Testis (tissue), 3 donors: ENCODE data around the gene ABCA5. TPM values are rescaled to one million over a fixed set of nuclear protein-coding genes. Genes with fewer than 3 reads are reported as not detected.

Experiments used
- DNase-seq: peaks from one replicate; pipeline ENCODE4 v3.0.0-alpha.2; 2019
- H3K27ac ChIP-seq, 2 donors: fragments of 200-600 bp; sonication (generic); one replicate each; pipeline ENCODE4 v1.5.1; 2019
- H3K27me3 ChIP-seq: fragments of 200-600 bp; sonication (generic); one replicate; pipeline ENCODE4 v1.5.1; 2019
- H3K36me3 ChIP-seq: fragments of 200-600 bp; sonication (generic); one replicate; pipeline ENCODE4 v1.5.1; 2017; ENCODE audit warnings: low read depth; ENCODE audit errors: missing control alignments
- H3K4me1 ChIP-seq: fragments of 200-600 bp; sonication (generic); one replicate; pipeline ENCODE4 v1.5.1; 2019
- H3K4me3 ChIP-seq, 2 donors: fragments of 200-600 bp; sonication (generic); one replicate each; pipeline ENCODE4 v1.5.1; 2017 to 2019
- H3K9me3 ChIP-seq: fragments of 200-600 bp; sonication (generic); one replicate; pipeline ENCODE4 v1.5.1; 2017
- CTCF ChIP-seq, 3 experiments: fragments of 450-650 bp in 2 of 3; fragments of 200-600 bp in 1 of 3; sonication (generic) in 1 of 3; IDR thresholded peaks; one replicate each; pipeline ENCODE4 v1.5.1; 2016 to 2019; ENCODE audit warnings: antibody characterized with exemption in 3 of 3, mild to moderate bottlenecking in 2 of 3, moderate library complexity in 1 of 3
- POLR2A ChIP-seq: fragments of 450-650 bp; IDR thresholded peaks from one replicate; pipeline ENCODE4 v1.6.1; 2017; ENCODE audit warnings: antibody characterized with exemption, mild to moderate bottlenecking, moderate library complexity
- WGBS, 2 donors: methylation state at CpG; one replicate each; pipeline ENCODE4 v1.1.5; 2018; 5-methylcytosine and 5-hydroxymethylcytosine counted together
- intact Hi-C: fragments of 100-400 bp; cut with DNase I; formaldehyde crosslinking; loops from one replicate; pipeline ENCODE4 v1.15.1; 2023; ENCODE audit warnings: low total_unique reads
- polyA plus RNA-seq: library from polyadenylated mRNA; stranded (reverse); fragments of 350-450 nt; fragmentation: Illumina TruSeq; extraction: RNeasy Lipid Tissue Mini Kit (QIAGEN cat#74804); gene quantifications from one replicate; pipeline ENCODE4 v1.2.3, GENCODE V29; 2014; ENCODE audit warnings: low read depth, low replicate concordance; ENCODE audit not compliant: insufficient read depth
- total RNA-seq, 2 donors: library from RNA; depleted of rRNA; stranded (reverse); fragments of >200 nt; gene quantifications; one replicate each; pipeline ENCODE4 v1.2.3, GENCODE V29; 2016

Gene ABCA5
- total and polyA plus RNA-seq, 3 donors from 2014 or later: 22.6 to 59.8 (median 50.6) TPM

- intact Hi-C loops: no loop called here
- no peaks in the 10 kb centered on the region for H3K27me3 ChIP-seq
- DNase-seq: no peak
Measured at GRCh38 chr17:69333561-69333960, 6.6 kb upstream of the ABCA5 start.

DNA sequence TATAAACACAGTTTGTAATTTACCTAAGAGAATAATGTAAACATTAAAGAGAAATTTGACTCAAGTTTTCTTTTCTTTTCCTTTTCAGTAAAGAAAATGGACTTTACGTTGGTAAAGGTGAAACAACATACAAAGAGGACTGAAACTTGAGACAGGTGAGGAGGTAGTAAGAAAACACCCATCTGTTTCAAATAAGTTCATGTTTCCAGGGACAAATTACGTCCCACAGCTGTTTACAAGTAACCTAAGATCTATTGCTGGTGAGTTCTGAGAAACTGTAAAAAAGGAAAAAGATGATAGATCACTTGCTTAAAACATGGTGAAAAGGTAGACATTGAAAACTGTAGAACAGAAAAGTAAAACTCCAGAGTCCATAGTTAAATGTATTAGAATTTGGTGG is 4.8 kb upstream of the ABCA5 start:
- intact Hi-C loops: no loop called here

More at GRCh38 chr17:69333561-69333960, 6.6 kb upstream of the ABCA5 start:
- H3K4me3 ChIP-seq: no peak overlapping the region
- no peaks in the 10 kb centered on the region for H3K4me1 ChIP-seq
- no peak for TF ChIP-seq CTCF (IDR thresholded peaks at IDR 0.05)
- H3K27ac ChIP-seq: no peak overlapping the region
- H3K36me3 ChIP-seq: no peaks in the 10 kb centered on the region
- H3K9me3 ChIP-seq: no peaks in the 10 kb centered on the region

DNA sequence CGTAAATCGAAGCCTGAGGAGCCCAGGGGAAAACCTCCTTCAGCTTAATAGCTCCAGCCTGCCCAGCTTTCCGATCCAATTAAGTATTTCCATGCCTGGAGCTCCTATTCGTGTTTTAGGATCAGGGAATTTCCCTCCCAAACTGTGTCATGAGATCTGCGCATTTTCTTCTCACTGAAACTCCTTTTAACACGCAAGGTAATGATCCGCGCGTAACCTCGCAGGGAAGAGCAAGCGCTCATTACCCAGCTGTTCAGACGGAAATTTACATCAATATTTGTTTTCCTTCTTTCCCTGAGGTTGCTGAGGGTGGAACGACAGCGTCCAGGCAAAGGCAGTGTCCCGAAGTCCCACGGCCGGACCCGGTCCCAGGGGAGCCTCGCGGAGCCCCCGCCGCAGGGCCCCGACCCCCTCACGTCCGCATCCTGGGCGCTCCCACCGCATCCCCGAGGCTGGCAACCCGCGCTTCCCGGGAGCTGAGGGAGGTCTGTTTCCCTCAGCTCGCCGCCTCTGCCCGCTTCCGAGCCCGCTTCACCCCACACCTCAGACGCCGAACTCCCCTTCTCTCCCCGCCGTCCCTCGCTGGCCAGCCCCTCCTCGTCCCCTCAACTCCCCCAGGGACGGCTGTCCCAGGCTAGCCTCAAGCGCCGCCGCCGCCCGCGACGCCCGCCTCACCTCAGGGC is 415 bp downstream of the ABCA5 start:
- Histone ChIP-seq H3K36me3 (no peaks in the 10 kb centered on the region), H3K27ac (peak overlapping the region; percentile 92 to 94), H3K9me3 (no peaks in the 10 kb centered on the region), H3K4me1 (peaks cover 7% of the 10 kb centered on the region), H3K27me3 (no peaks in the 10 kb centered on the region), H3K4me3 (peak overlapping the region; percentile 79 to 93)
- intact Hi-C loops: no loop called here
- no peak for DNase-seq
- TF ChIP-seq CTCF (IDR thresholded peaks at IDR 0.05): no peak
- no peak for TF ChIP-seq POLR2A
- WGBS, 2 donors: 0 to 1% methylated on average over 14 to 51 of the region's 51 CpGs

More for the DNA sequence above, 4.8 kb upstream of the ABCA5 start:
- TF ChIP-seq CTCF (IDR thresholded peaks at IDR 0.05) (no peak), POLR2A (no peak)
- no peaks in the 10 kb centered on the region for H3K9me3 ChIP-seq
- H3K4me3 ChIP-seq: no peak overlapping the region
- WGBS, 2 donors: 87 to 91% methylated on average over 2 of the region's 2 CpGs
- H3K27me3 ChIP-seq: no peaks in the 10 kb centered on the region
- DNase-seq: no peak
- no peaks in the 10 kb centered on the region for H3K36me3 ChIP-seq
- H3K4me1 ChIP-seq: no peaks in the 10 kb centered on the region
- no peak overlapping the region for H3K27ac ChIP-seq

DNA sequence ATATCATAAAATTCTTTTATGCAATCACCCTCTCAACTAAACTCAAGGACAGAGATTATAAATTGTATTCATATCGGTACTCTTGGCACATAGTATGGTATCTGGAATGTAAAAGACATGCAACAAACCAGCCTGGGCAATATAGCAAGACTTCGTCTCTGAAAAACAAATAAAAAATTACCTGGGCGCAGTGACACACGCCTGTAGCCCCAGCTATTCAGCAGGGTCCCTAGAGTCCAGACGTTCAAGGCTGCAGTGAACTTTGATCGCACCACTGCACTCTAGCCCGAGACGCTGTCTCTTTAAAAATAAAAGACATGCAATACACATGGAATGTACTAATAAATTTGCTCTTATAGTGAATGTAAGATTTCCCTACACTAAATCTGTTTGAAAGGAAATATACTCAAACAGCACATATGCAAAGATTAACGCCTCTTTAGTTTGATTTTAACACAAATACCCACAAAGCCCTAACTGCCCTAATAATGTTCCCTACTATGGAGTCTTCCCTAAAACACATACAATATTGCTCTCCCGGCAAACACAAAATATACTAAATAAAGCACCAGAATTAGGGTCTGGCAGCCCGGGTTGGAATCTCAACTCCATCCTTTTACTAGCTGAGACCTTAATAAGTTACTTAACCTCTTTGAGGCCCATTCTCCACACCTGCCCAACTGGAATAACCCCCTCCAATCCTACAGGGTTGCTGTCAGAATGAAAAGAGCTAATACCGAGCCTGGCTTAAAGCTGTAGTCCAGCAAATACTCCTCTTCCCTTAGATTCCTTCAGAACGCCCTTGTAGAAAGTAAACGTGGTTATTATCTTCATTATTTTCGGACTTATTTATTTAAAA is 1.2 kb downstream of the ABCA5 start:
- no peaks in the 10 kb centered on the region for H3K9me3 ChIP-seq
- no peaks in the 10 kb centered on the region for H3K27me3 ChIP-seq
- H3K36me3 ChIP-seq: no peaks in the 10 kb centered on the region
- 28 to 33% methylated on average over 15 of the region's 15 CpGs for WGBS, 2 donors
- no peak for DNase-seq
- H3K4me1 ChIP-seq: peaks cover 7% of the 10 kb centered on the region
- intact Hi-C loops: no loop called here
- peak overlapping the region; percentile 92 to 94 for H3K27ac ChIP-seq
- TF ChIP-seq CTCF (IDR thresholded peaks at IDR 0.05): no peak
- TF ChIP-seq POLR2A: no peak
- H3K4me3 ChIP-seq: peak overlapping the region; percentile 79 to 93
